ENCODE results near the gene TMEM220.

- TF ChIP-seq CTCF (conservative IDR thresholded peaks at IDR 0.05; ENCODE audit: low read depth, low read length) (peak; percentile 52), FOS (IDR thresholded peaks at IDR 0.05; ENCODE audit: low read depth, low read length) (no peak), RAD21 (IDR thresholded peaks at IDR 0.05; ENCODE audit: low read length) (peak; percentile 34), POLR2A (IDR thresholded peaks at IDR 0.05; ENCODE audit: low read depth, low read length) (no peak), USF2 (IDR thresholded peaks at IDR 0.05; ENCODE audit: low read depth, low read length) (no peak), CHD1 (IDR thresholded peaks at IDR 0.05; ENCODE audit: low read depth, low read length) (no peak), MAZ (IDR thresholded peaks at IDR 0.05; ENCODE audit: borderline replicate concordance, low read depth, low read length) (no peak), NFE2L2 (IDR thresholded peaks at IDR 0.05; ENCODE audit: low read depth, low read length) (no peak), CEBPB (IDR thresholded peaks at IDR 0.05; ENCODE audit: low read depth, low read length) (no peak), MXI1 (IDR thresholded peaks at IDR 0.05; ENCODE audit: borderline replicate concordance, low read depth, low read length) (no peak), MAFK (IDR thresholded peaks at IDR 0.05; ENCODE audit: low read depth, low read length) (no peak)
Observed at GRCh38 chr17:10683853-10684252, 46.0 kb downstream of the TMEM220 start.

Data from IMR-90 (cell line).